Measurements from ENCODE around the gene ROR1. TPM values are rescaled to one million over a fixed set of nuclear protein-coding genes. Genes with fewer than 3 reads are reported as not detected.
A peak's percentile ranks its signal among the peaks of the same experiment; 100 is the strongest.
"Not testable (repeated sequence)": the region's sequence is repeated elsewhere in the genome, so short reads cannot be mapped to it uniquely, and the experiment has no call there.

The ROR1 gene
- total and polyA plus RNA-seq, 3 experiments from 2014 or later: not detected

DNA sequence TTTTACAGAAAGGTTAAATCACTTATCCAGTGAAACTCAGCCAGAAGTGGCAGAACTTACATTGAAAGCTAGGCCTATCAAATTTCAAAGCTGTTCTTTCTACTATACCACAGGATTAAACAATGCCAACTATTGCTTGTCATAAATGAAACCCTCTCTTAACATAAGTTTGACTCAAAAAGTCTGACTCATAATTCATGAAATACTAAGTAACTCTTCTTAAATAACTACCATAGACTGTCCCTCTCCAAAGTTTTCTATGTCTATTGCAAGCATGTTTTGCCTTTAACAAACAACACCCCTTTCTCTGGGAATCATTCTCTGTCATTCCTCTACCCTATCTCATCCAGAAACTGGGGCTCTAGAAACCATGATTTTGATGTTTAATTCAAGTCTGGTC lies 320.1 kb downstream of the ROR1 start:
- DNase-seq: no peak
- Histone ChIP-seq H3K4me3 (ENCODE audit: low read length) (no peak overlapping the region), H3K27ac (ENCODE audit: low read depth, low read length) (no peak overlapping the region), H3K9me3 (ENCODE audit: low read length) (no peaks in the 10 kb centered on the region), H3K4me1 (ENCODE audit: insufficient read depth, low read length) (no peaks in the 10 kb centered on the region), H3K36me3 (ENCODE audit: insufficient read depth, low read length) (no peaks in the 10 kb centered on the region), H3K27me3 (ENCODE audit: insufficient read depth, low read length, poor library complexity, severe bottlenecking) (no peaks in the 10 kb centered on the region)
- ChIA-PET CTCF (no interaction called here), POLR2A (no interaction called here)
- Mint-ChIP-seq H3K27me3 (peaks cover 2 to 12% of the 10 kb centered on the region in 2 donors), H3K4me1 (no peaks in the 10 kb centered on the region), H3K4me3 (no peak overlapping the region), H3K27ac (no peak overlapping the region), H3K9me3 (peaks cover 0 to 2% (median 0%) of the 10 kb centered on the region in 5 donors), H3K36me3 (no peaks in the 10 kb centered on the region)

DNA sequence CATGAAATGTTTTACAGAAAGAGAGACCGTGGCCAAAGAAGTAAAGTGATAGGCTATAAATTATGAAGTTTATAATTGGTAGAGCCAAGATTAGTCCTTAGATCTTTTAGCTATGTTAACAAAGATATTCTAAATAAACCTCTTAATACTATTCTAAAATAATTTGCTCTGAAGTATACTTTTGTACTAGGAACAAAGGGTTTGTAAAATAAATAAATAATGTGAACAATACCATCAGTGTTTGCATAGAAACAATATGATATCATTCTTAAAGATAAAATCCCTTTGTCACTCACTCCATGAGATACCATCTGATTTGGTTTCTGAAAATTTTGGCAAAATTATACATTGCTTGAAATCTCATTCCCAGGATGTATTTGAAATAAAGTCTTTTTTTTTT lies 322.0 kb downstream of the ROR1 start:
- no peaks in the 10 kb centered on the region for H3K4me1 Mint-ChIP-seq
- ChIA-PET POLR2A (no interaction called here), CTCF (no interaction called here)
- Histone ChIP-seq H3K4me3 (ENCODE audit: low read length) (no peak overlapping the region), H3K36me3 (ENCODE audit: insufficient read depth, low read length) (no peaks in the 10 kb centered on the region), H3K27me3 (ENCODE audit: insufficient read depth, low read length, poor library complexity, severe bottlenecking) (no peaks in the 10 kb centered on the region), H3K27ac (ENCODE audit: low read depth, low read length) (no peak overlapping the region), H3K4me1 (ENCODE audit: insufficient read depth, low read length) (no peaks in the 10 kb centered on the region), H3K9me3 (ENCODE audit: low read length) (no peaks in the 10 kb centered on the region)
- no peak overlapping the region for H3K27ac Mint-ChIP-seq
- H3K36me3 Mint-ChIP-seq: no peaks in the 10 kb centered on the region
- no peak overlapping the region for H3K4me3 Mint-ChIP-seq
- DNase-seq: no peak
- peaks cover 2 to 12% of the 10 kb centered on the region in 2 donors for H3K27me3 Mint-ChIP-seq
- H3K9me3 Mint-ChIP-seq: peaks cover 0 to 2% (median 0%) of the 10 kb centered on the region in 5 donors

DNA sequence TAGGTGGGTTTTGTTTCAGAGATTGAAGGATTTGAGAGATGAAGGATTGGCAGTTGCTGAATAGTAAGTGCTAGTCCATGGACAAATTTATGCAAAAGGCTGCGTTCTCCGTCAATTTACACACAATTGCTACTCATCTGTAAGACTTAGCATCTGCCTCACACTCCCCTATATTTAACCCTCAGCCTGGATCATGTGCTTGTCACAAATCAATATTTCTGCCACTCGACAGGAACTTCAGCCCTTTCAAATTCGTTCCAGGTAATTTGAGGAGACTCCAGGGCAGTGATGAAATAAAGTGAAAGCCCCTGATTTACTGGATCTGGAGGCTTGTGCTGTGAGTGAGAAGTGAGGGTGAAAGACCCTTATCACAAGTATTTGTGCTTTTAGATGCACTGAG lies 324.0 kb downstream of the ROR1 start:
- Mint-ChIP-seq H3K4me3 (no peak overlapping the region), H3K36me3 (no peaks in the 10 kb centered on the region), H3K27me3 (peaks cover 2 to 12% of the 10 kb centered on the region in 2 donors), H3K9me3 (peaks cover 0 to 2% (median 0%) of the 10 kb centered on the region in 5 donors), H3K27ac (no peak overlapping the region), H3K4me1 (no peaks in the 10 kb centered on the region)
- H3K36me3 ChIP-seq (ENCODE audit: insufficient read depth, low read length): no peaks in the 10 kb centered on the region
- no peak overlapping the region for H3K27ac ChIP-seq (ENCODE audit: low read depth, low read length)
- no peak overlapping the region for H3K4me3 ChIP-seq (ENCODE audit: low read length)
- no peak for DNase-seq
- no peaks in the 10 kb centered on the region for H3K27me3 ChIP-seq (ENCODE audit: insufficient read depth, low read length, poor library complexity, severe bottlenecking)
- no peaks in the 10 kb centered on the region for H3K4me1 ChIP-seq (ENCODE audit: insufficient read depth, low read length)
- no peaks in the 10 kb centered on the region for H3K9me3 ChIP-seq (ENCODE audit: low read length)
- CTCF ChIA-PET: no interaction called here
- POLR2A ChIA-PET: no interaction called here

DNA sequence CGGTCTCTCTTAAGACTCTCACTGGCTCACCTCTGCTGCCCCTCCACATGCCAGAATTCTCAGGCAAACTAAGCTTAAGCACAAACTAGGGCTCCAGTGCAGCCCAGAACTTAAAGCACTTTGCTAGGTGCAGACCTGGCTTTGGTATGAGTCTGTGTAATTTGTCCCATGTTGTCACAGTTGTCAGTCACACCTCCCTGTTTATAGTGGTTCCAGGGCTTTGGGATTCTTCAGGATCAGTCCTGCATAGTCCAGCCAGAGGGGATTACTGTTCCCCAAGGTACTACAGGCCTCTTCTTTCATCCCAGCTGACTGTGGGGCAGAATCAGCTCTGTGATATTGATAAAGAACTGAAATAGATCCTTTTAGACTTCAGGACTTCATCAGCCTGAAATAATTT lies 324.6 kb downstream of the ROR1 start:
- no peaks in the 10 kb centered on the region for H3K27me3 ChIP-seq (ENCODE audit: insufficient read depth, low read length, poor library complexity, severe bottlenecking)
- H3K36me3 ChIP-seq (ENCODE audit: insufficient read depth, low read length): no peaks in the 10 kb centered on the region
- DNase-seq: no peak
- Mint-ChIP-seq H3K27ac (peak overlapping the region in 1 of 8 donors; percentile 37), H3K36me3 (no peaks in the 10 kb centered on the region), H3K27me3 (peaks cover 2 to 11% of the 10 kb centered on the region in 2 donors), H3K4me3 (no peak overlapping the region), H3K4me1 (no peaks in the 10 kb centered on the region), H3K9me3 (peaks cover 0 to 2% (median 0%) of the 10 kb centered on the region in 5 donors)
- CTCF ChIA-PET: no interaction called here
- H3K27ac ChIP-seq (ENCODE audit: low read depth, low read length): no peak overlapping the region
- POLR2A ChIA-PET: no interaction called here
- no peak overlapping the region for H3K4me3 ChIP-seq (ENCODE audit: low read length)
- H3K9me3 ChIP-seq (ENCODE audit: low read length): no peaks in the 10 kb centered on the region
- H3K4me1 ChIP-seq (ENCODE audit: insufficient read depth, low read length): no peaks in the 10 kb centered on the region

DNA sequence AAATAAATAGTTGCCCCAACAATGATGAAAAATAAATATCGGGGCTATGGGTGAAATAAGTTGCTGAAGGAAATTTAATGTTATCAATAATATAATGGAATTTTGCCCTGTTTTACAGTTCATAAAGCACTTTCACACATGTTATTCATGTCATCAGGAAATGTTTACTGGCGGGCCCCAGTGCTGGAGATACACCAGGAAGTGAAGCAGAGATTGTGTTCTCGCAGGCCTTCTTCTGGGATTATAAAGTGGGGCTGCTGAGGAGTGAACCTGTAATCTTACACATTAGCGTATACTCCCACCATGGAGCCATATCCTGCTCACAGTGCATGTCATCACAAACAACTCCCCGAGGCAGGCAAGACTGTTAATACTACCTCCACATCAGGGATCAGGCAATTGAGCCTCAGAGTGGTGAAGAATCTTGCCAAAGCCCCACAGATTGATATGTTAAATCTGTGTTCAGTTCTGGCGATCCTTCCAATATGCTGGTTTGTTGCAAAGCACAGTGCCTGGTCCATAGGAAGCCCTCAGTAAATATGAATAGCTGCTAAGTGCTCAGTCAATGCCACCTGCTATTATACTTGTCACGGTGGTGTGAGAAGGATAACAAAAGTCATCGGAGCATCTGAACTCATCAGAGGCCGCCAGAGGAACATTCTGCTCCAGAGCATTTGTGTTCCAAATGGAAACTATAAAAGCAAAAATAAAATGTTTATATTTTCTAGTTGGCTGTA lies 325.2 kb downstream of the ROR1 start:
- POLR2A ChIA-PET: no interaction called here
- Mint-ChIP-seq H3K4me3 (no peak overlapping the region), H3K9me3 (peaks cover 0 to 2% (median 0%) of the 10 kb centered on the region in 5 donors), H3K27me3 (peaks cover 2 to 6% of the 10 kb centered on the region in 2 donors), H3K36me3 (no peaks in the 10 kb centered on the region), H3K4me1 (no peaks in the 10 kb centered on the region), H3K27ac (no peak overlapping the region)
- Histone ChIP-seq H3K4me1 (ENCODE audit: insufficient read depth, low read length) (no peaks in the 10 kb centered on the region), H3K9me3 (ENCODE audit: low read length) (no peaks in the 10 kb centered on the region), H3K4me3 (ENCODE audit: low read length) (no peak overlapping the region), H3K27me3 (ENCODE audit: insufficient read depth, low read length, poor library complexity, severe bottlenecking) (no peaks in the 10 kb centered on the region), H3K27ac (ENCODE audit: low read depth, low read length) (no peak overlapping the region), H3K36me3 (ENCODE audit: insufficient read depth, low read length) (no peaks in the 10 kb centered on the region)
- CTCF ChIA-PET: no interaction called here
- no peak for DNase-seq

DNA sequence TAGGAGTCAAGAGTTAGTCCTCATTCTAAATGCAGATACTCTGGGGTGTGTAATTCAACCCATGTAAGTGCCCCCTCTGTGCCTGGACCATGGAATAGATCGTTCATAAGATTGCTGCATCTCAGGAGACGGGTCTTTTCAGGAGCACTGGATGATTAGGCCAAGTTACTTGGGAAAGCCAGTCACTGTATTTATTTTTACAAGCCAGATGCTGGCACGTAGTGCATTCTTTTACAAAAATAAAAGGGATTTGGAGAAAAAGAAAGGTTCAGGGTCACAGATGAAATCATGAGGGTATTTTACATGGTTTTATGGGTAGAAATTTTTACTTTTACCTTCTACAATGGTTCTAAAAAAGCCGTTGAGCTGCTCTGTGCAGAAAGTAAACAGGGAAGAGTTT lies 327.0 kb downstream of the ROR1 start:
- DNase-seq: no peak
- H3K9me3 ChIP-seq (ENCODE audit: low read length): no peaks in the 10 kb centered on the region
- POLR2A ChIA-PET: no interaction called here
- no peak overlapping the region for H3K27ac ChIP-seq (ENCODE audit: low read depth, low read length)
- no peaks in the 10 kb centered on the region for H3K36me3 ChIP-seq (ENCODE audit: insufficient read depth, low read length)
- no peak overlapping the region for H3K4me3 Mint-ChIP-seq
- H3K27me3 ChIP-seq (ENCODE audit: insufficient read depth, low read length, poor library complexity, severe bottlenecking): no peaks in the 10 kb centered on the region
- H3K27me3 Mint-ChIP-seq: peaks cover 2 to 4% of the 10 kb centered on the region in 2 donors
- H3K4me1 Mint-ChIP-seq: no peaks in the 10 kb centered on the region
- H3K36me3 Mint-ChIP-seq: no peaks in the 10 kb centered on the region
- H3K9me3 Mint-ChIP-seq: peaks cover 0 to 4% (median 2%) of the 10 kb centered on the region in 5 donors
- no peak overlapping the region for H3K4me3 ChIP-seq (ENCODE audit: low read length)
- no peaks in the 10 kb centered on the region for H3K4me1 ChIP-seq (ENCODE audit: insufficient read depth, low read length)
- no peak overlapping the region for H3K27ac Mint-ChIP-seq
- CTCF ChIA-PET: interaction anchor here (1.5 kb wide), 1 partner anchor 11 kb away, joined by 3 read pairs; no protein-coding TSS in a partner anchor

DNA sequence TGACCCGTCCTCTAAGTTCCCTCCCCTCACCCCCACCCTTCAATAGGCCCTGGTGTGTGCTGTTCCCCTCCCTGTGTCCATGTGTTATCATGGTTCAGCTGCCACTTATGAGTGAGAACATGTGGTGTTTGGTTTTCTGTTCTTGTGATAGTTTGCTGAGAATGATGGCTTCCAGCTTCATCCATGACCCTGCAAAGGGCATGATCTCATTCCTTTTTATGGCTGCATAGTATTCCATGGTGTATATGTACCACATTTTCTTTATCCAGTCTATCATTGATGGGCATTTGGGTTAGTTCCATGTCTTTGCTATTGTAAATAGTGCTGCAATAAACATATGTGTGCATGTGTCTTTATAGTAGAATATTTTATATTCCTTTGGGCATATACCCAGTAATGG lies 330.8 kb downstream of the ROR1 start:
- H3K9me3 Mint-ChIP-seq; H3K4me1 ChIP-seq (ENCODE audit: insufficient read depth, low read length); H3K27ac ChIP-seq (ENCODE audit: low read depth, low read length); H3K36me3 ChIP-seq (ENCODE audit: insufficient read depth, low read length); H3K4me3 Mint-ChIP-seq; H3K36me3 Mint-ChIP-seq; POLR2A ChIA-PET; CTCF ChIA-PET; H3K9me3 ChIP-seq (ENCODE audit: low read length); H3K4me3 ChIP-seq (ENCODE audit: low read length); H3K27me3 ChIP-seq (ENCODE audit: insufficient read depth, low read length, poor library complexity, severe bottlenecking); DNase-seq; H3K4me1 Mint-ChIP-seq; H3K27ac Mint-ChIP-seq: not testable (repeated sequence)
- H3K27me3 Mint-ChIP-seq: peaks cover 0 to 12% of the 10 kb centered on the region in 2 donors

DNA sequence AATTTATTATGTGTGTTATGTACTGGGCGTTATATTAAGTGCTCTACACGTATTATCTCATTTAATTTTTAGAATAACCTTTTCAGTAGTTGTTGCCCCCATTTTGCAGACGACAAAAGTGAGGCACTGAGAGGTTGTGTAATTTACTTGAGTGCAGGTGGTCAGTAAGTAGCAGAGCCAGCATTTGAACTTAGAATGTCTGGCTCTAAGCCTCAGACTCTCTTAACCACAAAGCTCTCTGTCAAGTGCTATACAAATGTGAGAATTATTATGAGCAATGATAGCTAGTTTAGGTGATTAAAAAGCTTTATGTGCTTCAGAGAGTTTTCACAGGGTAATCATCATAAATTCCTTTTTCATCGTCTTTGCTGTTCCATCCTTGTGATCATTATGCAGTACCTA lies 333.3 kb downstream of the ROR1 start:
- no peak for DNase-seq
- Histone ChIP-seq H3K27ac (ENCODE audit: low read depth, low read length) (no peak overlapping the region), H3K9me3 (ENCODE audit: low read length) (no peaks in the 10 kb centered on the region), H3K36me3 (ENCODE audit: insufficient read depth, low read length) (no peaks in the 10 kb centered on the region), H3K27me3 (ENCODE audit: insufficient read depth, low read length, poor library complexity, severe bottlenecking) (no peaks in the 10 kb centered on the region), H3K4me1 (ENCODE audit: insufficient read depth, low read length) (no peaks in the 10 kb centered on the region), H3K4me3 (ENCODE audit: low read length) (no peak overlapping the region)
- H3K36me3 Mint-ChIP-seq: no peaks in the 10 kb centered on the region
- no peak overlapping the region for H3K4me3 Mint-ChIP-seq
- H3K4me1 Mint-ChIP-seq: no peaks in the 10 kb centered on the region
- H3K9me3 Mint-ChIP-seq: peaks cover 0 to 4% (median 0%) of the 10 kb centered on the region in 5 donors
- POLR2A ChIA-PET: no interaction called here
- H3K27me3 Mint-ChIP-seq: peaks cover 4 to 15% of the 10 kb centered on the region in 2 donors
- no peak overlapping the region for H3K27ac Mint-ChIP-seq
- CTCF ChIA-PET: no interaction called here

All from CD8-positive, alpha-beta memory T cell (primary cell).